GM12801 (cell line): Measurements from ENCODE around the gene ANKDD1A.

Source experiments
- CTCF ChIP-seq: IDR thresholded peaks from one replicate; pipeline ENCODE4 v1.5.1; 2011; ENCODE audit warnings: control low read depth; ENCODE audit not compliant: insufficient read length; ENCODE audit errors: extremely low read depth

ANKDD1A gene

GRCh38 chr15:64904189-64904588 is 7.5 kb upstream of the ANKDD1A start:
- no peak for TF ChIP-seq CTCF

GRCh38 chr15:64905119-64905831 is 6.4 kb upstream of the ANKDD1A start:
- TF ChIP-seq CTCF = no peak

GRCh38 chr15:64905941-64906340 is 5.8 kb upstream of the ANKDD1A start:
- TF ChIP-seq CTCF = no peak

GRCh38 chr15:64906402-64906801 is 5.3 kb upstream of the ANKDD1A start:
- no peak for TF ChIP-seq CTCF

- TF ChIP-seq CTCF = no peak
Observed at GRCh38 chr15:64907991-64908390, 3.7 kb upstream of the ANKDD1A start.

GRCh38 chr15:64909546-64909945 is 2.2 kb upstream of the ANKDD1A start:
- no peak for TF ChIP-seq CTCF

- TF ChIP-seq CTCF = no peak
Observed at GRCh38 chr15:64912379-64913325, 950 bp downstream of the ANKDD1A start.
